Keratinocyte (primary cell): ENCODE measurements around the gene LITAFD. TPM values are rescaled to one million over a fixed set of nuclear protein-coding genes. Genes with fewer than 3 reads are reported as not detected.

ENCODE experiments used
- DNase-seq: peaks from one replicate; pipeline ENCODE4 v3.0.0-alpha.2; 2011; ENCODE audit warnings: low read depth, missing footprints, low spot score
- FAIRE-seq: peaks from 2 replicates; lab custom pipeline; 2011; peaks lifted over from hg19 to GRCh38; lab: Jason Lieb, UNC
- H2AFZ ChIP-seq: 2 replicates; pipeline ENCODE4 v1.6.0; 2012; ENCODE audit warnings: low read length, control low read depth, inconsistent platforms; ENCODE audit not compliant: control insufficient read depth
- H3K27ac ChIP-seq: 2 replicates; pipeline ENCODE4 v1.5.1; 2011; ENCODE audit warnings: low read length; ENCODE audit not compliant: control insufficient read depth, insufficient read depth
- H3K27me3 ChIP-seq: 3 replicates; pipeline ENCODE4 v1.6.0; 2011; ENCODE audit warnings: low read length; ENCODE audit not compliant: control insufficient read depth, insufficient read depth; ENCODE audit errors: extremely low read depth
- H3K36me3 ChIP-seq, 2 experiments: 2 replicates in 1 of 2; 3 replicates in 1 of 2; pipeline ENCODE4 v1.5.1; 2011; ENCODE audit warnings: low read length in 2 of 2, mild to moderate bottlenecking in 1 of 2; ENCODE audit not compliant: control insufficient read depth in 2 of 2, insufficient read depth in 2 of 2; ENCODE audit errors: extremely low read depth in 1 of 2
- H3K4me1 ChIP-seq: 3 replicates; pipeline ENCODE4 v1.5.1; 2011; ENCODE audit warnings: low read length; ENCODE audit not compliant: control insufficient read depth, insufficient read depth; ENCODE audit errors: extremely low read depth
- H3K4me2 ChIP-seq: 3 replicates; pipeline ENCODE4 v1.6.0; 2011; ENCODE audit warnings: low read depth, low read length; ENCODE audit not compliant: control insufficient read depth, insufficient read depth; ENCODE audit errors: extremely low read depth
- H3K4me3 ChIP-seq, 3 experiments: fragments of 200-600 bp in 1 of 3; sonication (generic) in 1 of 3; 2 replicates in 2 of 3; 3 replicates in 1 of 3; pipeline ENCODE4 v1.5.1; 2011 to 2016; ENCODE audit warnings: low read length in 3 of 3, mild to moderate bottlenecking in 3 of 3, control low read depth in 2 of 3, inconsistent platforms in 1 of 3, low read depth in 1 of 3, mixed read lengths in 1 of 3, mixed run types in 1 of 3, moderate library complexity in 1 of 3; ENCODE audit not compliant: control insufficient read depth in 2 of 3, insufficient read depth in 2 of 3; ENCODE audit errors: extremely low read depth in 1 of 3
- H3K79me2 ChIP-seq: 2 replicates; pipeline ENCODE4 v1.6.0; 2012; ENCODE audit warnings: low read length; ENCODE audit not compliant: control insufficient read depth, insufficient read depth
- H3K9ac ChIP-seq: 3 replicates; pipeline ENCODE4 v1.6.0; 2011; ENCODE audit warnings: low read length; ENCODE audit not compliant: control insufficient read depth, insufficient read depth; ENCODE audit errors: extremely low read depth
- H3K9me1 ChIP-seq: 3 replicates; pipeline ENCODE4 v1.6.0; 2011; ENCODE audit warnings: low read length; ENCODE audit not compliant: control insufficient read depth, insufficient read depth; ENCODE audit errors: extremely low read depth
- H3K9me3 ChIP-seq: 2 replicates; pipeline ENCODE4 v1.5.1; 2012; ENCODE audit warnings: low read depth, low read length; ENCODE audit not compliant: control insufficient read depth
- H4K20me1 ChIP-seq: 3 replicates; pipeline ENCODE4 v1.6.0; 2011; ENCODE audit warnings: low read length; ENCODE audit not compliant: control insufficient read depth, insufficient read depth; ENCODE audit errors: extremely low read depth
- EZH2 ChIP-seq: IDR thresholded peaks from one replicate; pipeline ENCODE4 v1.6.1; 2012; ENCODE audit warnings: inconsistent platforms, mild to moderate bottlenecking, low read length, moderate library complexity
- dilution Hi-C: fragments of 300-500 bp; cut with MboI; formaldehyde crosslinking; loops from one replicate; pipeline ENCODE4 v1.7.0; 2020; ENCODE audit warnings: low sequenced_read_pairs; ENCODE audit not compliant: extremely low pct_ligation_motif_present
- polyA plus RNA-seq, 5 experiments: library from polyadenylated mRNA; depleted of rRNA in 3 of 5; stranded (reverse) in 3 of 5; stranded (forward) in 1 of 5; unstranded in 1 of 5; fragments of >200 nt; gene quantifications; 1 replicate in 1 of 5; 2 replicates in 3 of 5; 3 replicates in 1 of 5; pipeline versions ENCODE4 v1.2.1 to v1.2.3, GENCODE V29; 2011 to 2012; ENCODE audit warnings: missing spikeins in 2 of 5, low read depth in 1 of 5, low replicate concordance in 1 of 5
- TF ChIP-seq, protein P1 (sequence below), 3 experiments: IDR thresholded peaks in 1 of 3; conservative IDR thresholded peaks in 1 of 3; optimal IDR thresholded peaks in 1 of 3; 2 replicates in 2 of 3; 3 replicates in 1 of 3; pipeline versions ENCODE3 to v1.5.1; 2011; ENCODE audit warnings: low read length in 3 of 3, mild to moderate bottlenecking in 3 of 3, moderate library complexity in 2 of 3, control low read depth in 1 of 3, inconsistent platforms in 1 of 3; ENCODE audit not compliant: insufficient read depth in 2 of 3; ENCODE audit errors: extremely low read depth in 1 of 3

LITAFD gene
- polyA plus RNA-seq, 1 donor (not counting 4 experiments of a cell fraction or from before 2014, with no cell fraction given) = not detected

DNA sequence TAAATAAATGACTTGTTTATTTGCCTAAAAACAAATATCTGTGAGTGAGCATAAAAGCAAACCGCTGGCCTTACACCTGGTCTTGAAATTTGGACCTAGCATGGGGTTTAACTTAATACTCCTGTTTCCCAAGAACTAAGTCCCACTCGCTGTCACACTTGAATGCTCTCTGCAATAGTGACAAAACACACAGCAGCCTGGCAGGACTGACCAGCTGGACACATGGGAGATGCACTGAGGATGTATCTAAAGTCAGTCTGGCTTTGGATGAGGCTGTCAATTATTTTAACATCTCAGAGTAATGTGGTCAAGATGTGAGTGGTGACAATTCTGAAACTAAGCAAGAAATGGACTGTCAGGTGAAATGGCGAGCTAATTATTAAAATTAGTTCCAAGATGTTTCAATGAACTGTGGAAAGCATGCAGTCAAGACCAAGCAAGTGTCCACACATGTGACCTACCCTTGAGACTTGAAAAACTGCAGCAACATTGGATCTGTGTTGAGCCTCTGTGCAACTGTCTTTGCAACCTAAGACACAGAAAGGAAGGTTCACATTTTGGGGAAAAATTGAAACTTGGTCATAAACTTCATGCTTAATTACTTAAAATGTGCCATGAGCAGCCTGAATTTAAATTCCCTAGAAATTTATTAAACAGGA lies 16.6 kb downstream of the LITAFD start:
- H3K4me3 ChIP-seq = no peak overlapping the region
- no peaks in the 10 kb centered on the region for H3K79me2 ChIP-seq
- no peak overlapping the region for H3K27ac ChIP-seq
- no peaks in the 10 kb centered on the region for H3K9me1 ChIP-seq
- no peaks in the 10 kb centered on the region for H3K27me3 ChIP-seq
- H3K36me3 ChIP-seq = peaks cover 47 to 65% of the 10 kb centered on the region in 2 experiments
- dilution Hi-C loops = no loop called here
- H3K4me1 ChIP-seq = no peaks in the 10 kb centered on the region
- H3K9ac ChIP-seq = no peak overlapping the region
- no peaks in the 10 kb centered on the region for H3K9me3 ChIP-seq
- DNase-seq (no peak), FAIRE-seq (no peak)
- no peak overlapping the region for H3K4me2 ChIP-seq
- TF ChIP-seq, protein P1, sequence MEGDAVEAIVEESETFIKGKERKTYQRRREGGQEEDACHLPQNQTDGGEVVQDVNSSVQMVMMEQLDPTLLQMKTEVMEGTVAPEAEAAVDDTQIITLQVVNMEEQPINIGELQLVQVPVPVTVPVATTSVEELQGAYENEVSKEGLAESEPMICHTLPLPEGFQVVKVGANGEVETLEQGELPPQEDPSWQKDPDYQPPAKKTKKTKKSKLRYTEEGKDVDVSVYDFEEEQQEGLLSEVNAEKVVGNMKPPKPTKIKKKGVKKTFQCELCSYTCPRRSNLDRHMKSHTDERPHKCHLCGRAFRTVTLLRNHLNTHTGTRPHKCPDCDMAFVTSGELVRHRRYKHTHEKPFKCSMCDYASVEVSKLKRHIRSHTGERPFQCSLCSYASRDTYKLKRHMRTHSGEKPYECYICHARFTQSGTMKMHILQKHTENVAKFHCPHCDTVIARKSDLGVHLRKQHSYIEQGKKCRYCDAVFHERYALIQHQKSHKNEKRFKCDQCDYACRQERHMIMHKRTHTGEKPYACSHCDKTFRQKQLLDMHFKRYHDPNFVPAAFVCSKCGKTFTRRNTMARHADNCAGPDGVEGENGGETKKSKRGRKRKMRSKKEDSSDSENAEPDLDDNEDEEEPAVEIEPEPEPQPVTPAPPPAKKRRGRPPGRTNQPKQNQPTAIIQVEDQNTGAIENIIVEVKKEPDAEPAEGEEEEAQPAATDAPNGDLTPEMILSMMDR (optimal IDR thresholded peaks at IDR 0.05 in 1 of 3, IDR thresholded peaks at IDR 0.05 in 1 of 3, conservative IDR thresholded peaks at IDR 0.05 in 1 of 3; ENCODE audit: extremely low read depth in 1 of 3, insufficient read depth in 2 of 3, low read length in 3 of 3) = no peak
- no peak for TF ChIP-seq EZH2
- no peak overlapping the region for H2AFZ ChIP-seq
- no peaks in the 10 kb centered on the region for H4K20me1 ChIP-seq

GRCh38 chr16:8899709-8900317 lies 17.7 kb downstream of the LITAFD start:
- peaks cover 45 to 65% of the 10 kb centered on the region in 2 experiments for H3K36me3 ChIP-seq
- H3K9ac ChIP-seq = no peak overlapping the region
- H2AFZ ChIP-seq = no peak overlapping the region
- no peaks in the 10 kb centered on the region for H3K9me1 ChIP-seq
- H4K20me1 ChIP-seq = no peaks in the 10 kb centered on the region
- no peak overlapping the region for H3K4me2 ChIP-seq
- no peaks in the 10 kb centered on the region for H3K27me3 ChIP-seq
- TF ChIP-seq, protein P1 (optimal IDR thresholded peaks at IDR 0.05 in 1 of 3, IDR thresholded peaks at IDR 0.05 in 1 of 3, conservative IDR thresholded peaks at IDR 0.05 in 1 of 3; ENCODE audit: extremely low read depth in 1 of 3, insufficient read depth in 2 of 3, low read length in 3 of 3) = no peak
- no peak for TF ChIP-seq EZH2
- no peaks in the 10 kb centered on the region for H3K79me2 ChIP-seq
- no peaks in the 10 kb centered on the region for H3K4me1 ChIP-seq
- no peak overlapping the region for H3K27ac ChIP-seq
- no peak overlapping the region for H3K4me3 ChIP-seq
- DNase-seq = no peak
- FAIRE-seq = no peak
- no peaks in the 10 kb centered on the region for H3K9me3 ChIP-seq
- dilution Hi-C loops = no loop called here
